NCI-H510A (cell line): Measurements from ENCODE around the gene RALY.
"Not testable (repeated sequence)": the region's sequence is repeated elsewhere in the genome, so short reads cannot be mapped to it uniquely, and the experiment has no call there.

Source experiments
- DNase-seq: peaks from one replicate; lab custom pipeline; 2025; lab: John Stamatoyannopoulos, UW

RALY gene

GRCh38 chr20:34015401-34016335 lies 22.0 kb downstream of the RALY start:
- DNase-seq, result no peak

GRCh38 chr20:34016736-34017135 lies 23.0 kb downstream of the RALY start:
- no peak for DNase-seq

GRCh38 chr20:34017610-34018009 lies 23.9 kb downstream of the RALY start:
- DNase-seq, result no peak

- DNase-seq, result no peak
These were observed 24.5 kb downstream of the RALY start for GRCh38 chr20:34018166-34018565.

- peak; percentile 74 for DNase-seq
These were observed 28.6 kb downstream of the RALY start for GRCh38 chr20:34022151-34022838.

- no peak for DNase-seq
These were observed 29.1 kb downstream of the RALY start for GRCh38 chr20:34022839-34023234.

- no peak for DNase-seq
These were observed 30.4 kb downstream of the RALY start for GRCh38 chr20:34023937-34024722.

- DNase-seq, result no peak
These were observed 31.1 kb downstream of the RALY start for GRCh38 chr20:34024723-34025351.

- DNase-seq, result not testable (repeated sequence)
These were observed 34.3 kb downstream of the RALY start for GRCh38 chr20:34028013-34028412.

GRCh38 chr20:34029415-34029814 lies 35.7 kb downstream of the RALY start:
- DNase-seq, result no peak

GRCh38 chr20:34030456-34030855 lies 36.7 kb downstream of the RALY start:
- DNase-seq, result no peak

- DNase-seq, result no peak
These were observed 40.2 kb downstream of the RALY start for GRCh38 chr20:34033903-34034302.

- no peak for DNase-seq
These were observed 43.4 kb downstream of the RALY start for GRCh38 chr20:34037121-34037520.

GRCh38 chr20:34037767-34038166 lies 44.1 kb downstream of the RALY start:
- no peak for DNase-seq

GRCh38 chr20:34040300-34040995 lies 46.7 kb downstream of the RALY start:
- DNase-seq, result peak; percentile 27

GRCh38 chr20:34041226-34041625 lies 47.5 kb downstream of the RALY start:
- no peak for DNase-seq

GRCh38 chr20:34042262-34042661 lies 48.6 kb downstream of the RALY start:
- DNase-seq, result peak; percentile 88

GRCh38 chr20:34043025-34043424 lies 49.3 kb downstream of the RALY start:
- DNase-seq, result no peak

GRCh38 chr20:34045294-34045693 lies 51.6 kb downstream of the RALY start:
- peak; percentile 50 for DNase-seq

GRCh38 chr20:34045930-34046725 lies 52.4 kb downstream of the RALY start:
- DNase-seq, result no peak
